ENCODE measurements around the gene VPS72.

GRCh38 chr1:151133018-151133806 is 56.8 kb downstream of the VPS72 start:
- no peak for TF ChIP-seq CTCF (IDR thresholded peaks at IDR 0.05)
- no peak for TF ChIP-seq POLR2A (IDR thresholded peaks at IDR 0.05)

All from esophagus squamous epithelium (tissue), 4 donors.